CD4-positive, alpha-beta T cell treated with Interleukin-6 for 4 hours (primary cell): Measurements from ENCODE around the gene SMPD2.

Experiments used
- DNase-seq: peaks from one replicate; pipeline ENCODE4 v3.0.0-alpha.2; 2020; ENCODE audit warnings: mixed read lengths

Gene SMPD2

GRCh38 chr6:109440331-109441068 lies at the start of gene SMPD2, which contains the start of gene PPIL6:
Gene SMPD2 (plus strand): TSS chr6:109440724. CDS start chr6:109441122, 398 bp downstream.
Gene PPIL6 (minus strand): TSS chr6:109440628. CDS start chr6:109440590, 38 bp downstream.
- DNase-seq = peak; percentile 85

- DNase-seq = no peak
Measured at GRCh38 chr6:109393157-109393885, 47.2 kb upstream of the SMPD2 start.

- DNase-seq = no peak
Measured at GRCh38 chr6:109393886-109394281, 46.6 kb upstream of the SMPD2 start.

- no peak for DNase-seq
Measured at GRCh38 chr6:109396046-109396718, 44.3 kb upstream of the SMPD2 start.

GRCh38 chr6:109397020-109397419 lies 43.5 kb upstream of the SMPD2 start:
- DNase-seq = no peak

GRCh38 chr6:109406196-109406595 lies 34.3 kb upstream of the SMPD2 start:
- no peak for DNase-seq

- no peak for DNase-seq
Measured at GRCh38 chr6:109411034-109411433, 29.5 kb upstream of the SMPD2 start.

GRCh38 chr6:109417646-109418045 lies 22.9 kb upstream of the SMPD2 start:
- DNase-seq = no peak

- no peak for DNase-seq
Measured at GRCh38 chr6:109420751-109421150, 19.8 kb upstream of the SMPD2 start.

GRCh38 chr6:109421184-109421583 lies 19.3 kb upstream of the SMPD2 start:
- no peak for DNase-seq

- DNase-seq = no peak
Measured at GRCh38 chr6:109424946-109425345, 15.6 kb upstream of the SMPD2 start.

GRCh38 chr6:109428889-109429477 lies 11.5 kb upstream of the SMPD2 start:
- DNase-seq = no peak

- no peak for DNase-seq
Measured at GRCh38 chr6:109429496-109429895, 11.0 kb upstream of the SMPD2 start.

- no peak for DNase-seq
Measured at GRCh38 chr6:109434456-109434855, 6.1 kb upstream of the SMPD2 start.

GRCh38 chr6:109436041-109436440 lies 4.5 kb upstream of the SMPD2 start:
- no peak for DNase-seq

GRCh38 chr6:109441069-109441816 lies 719 bp downstream of the SMPD2 start:
- DNase-seq = peak; percentile 47

GRCh38 chr6:109442393-109442924 lies 1.9 kb downstream of the SMPD2 start:
- DNase-seq = no peak

- no peak for DNase-seq
Measured at GRCh38 chr6:109443425-109443950, 3.0 kb downstream of the SMPD2 start.

- no peak for DNase-seq
Measured at GRCh38 chr6:109445382-109445781, 4.9 kb downstream of the SMPD2 start.

- DNase-seq = no peak
Measured at GRCh38 chr6:109446072-109446471, 5.5 kb downstream of the SMPD2 start.

GRCh38 chr6:109446541-109446940 lies 6.0 kb downstream of the SMPD2 start:
- DNase-seq = no peak

GRCh38 chr6:109447087-109447486 lies 6.6 kb downstream of the SMPD2 start:
- DNase-seq = no peak
